Measurements from ENCODE around the gene JHY. TPM values are rescaled to one million over a fixed set of nuclear protein-coding genes. Genes with fewer than 3 reads are reported as not detected.

Gene JHY

Small RNAs within 50 kb of the gene (small RNA-seq; reads per million reads assigned to genes)
- gene RNU4-23P (ENCODE audit: low read depth), result not detected
